Germinal center (tissue), 1 donor: ENCODE measurements around the gene SYTL4.
"Not testable (repeated sequence)": the region's sequence is repeated elsewhere in the genome, so short reads cannot be mapped to it uniquely, and the experiment has no call there.

ENCODE experiments used
- DNase-seq: peaks from one replicate; pipeline ENCODE4 v3.0.0; 2012; ENCODE audit warnings: mixed read lengths, low spot score

The SYTL4 gene

DNA sequence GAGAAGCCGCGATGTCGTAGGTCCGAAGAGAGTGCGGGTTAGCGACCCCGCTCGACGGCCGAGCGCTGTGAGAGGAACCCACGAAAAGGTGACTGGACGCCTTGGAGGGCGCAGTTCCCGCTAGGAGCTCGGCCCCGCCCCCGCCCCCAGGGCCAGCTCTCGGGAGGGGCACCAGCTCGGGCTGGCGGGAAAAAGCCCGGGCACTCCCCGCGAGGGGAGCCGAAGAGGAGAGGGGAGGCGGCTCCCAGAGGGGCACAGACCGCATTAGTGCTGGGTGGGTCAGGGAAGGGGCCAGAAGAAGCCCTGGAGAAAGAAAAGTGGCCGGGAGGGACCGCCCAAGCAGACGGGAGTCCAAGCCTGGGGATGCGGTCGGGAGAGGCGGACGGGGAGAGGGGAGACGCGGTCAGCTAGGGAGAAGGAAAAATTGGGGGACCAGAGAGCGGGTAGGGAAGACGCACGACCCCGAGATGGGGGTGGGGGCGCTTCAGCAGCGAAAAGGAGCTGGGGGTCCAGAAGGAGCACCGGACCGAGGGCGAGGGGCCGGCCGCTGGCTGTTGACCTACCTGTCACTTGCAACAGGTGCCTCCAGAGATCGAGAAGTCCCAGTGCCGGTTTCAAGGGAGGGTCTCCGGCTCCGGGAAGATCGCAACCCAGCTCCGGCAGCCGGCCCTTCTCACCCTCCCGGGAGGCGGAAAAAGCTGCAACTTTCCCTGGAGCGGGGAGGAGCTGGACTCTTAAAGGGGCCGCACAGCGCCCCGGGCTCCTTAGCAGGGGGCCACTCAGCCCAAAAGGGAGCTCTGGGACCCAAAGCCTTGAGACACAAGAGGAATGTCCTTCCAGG lies at the start of gene SYTL4:
Gene SYTL4 (minus strand): TSS at position 681 of the 841 bp plus-strand sequence. CDS start 30,084 bp downstream, outside the sequence.
- DNase-seq = peak; percentile 1

GRCh38 chrX:100769439-100769838 lies 37.5 kb upstream of the SYTL4 start:
- DNase-seq = not testable (repeated sequence)

GRCh38 chrX:100768679-100769338 lies 36.9 kb upstream of the SYTL4 start:
- peak; percentile 57 for DNase-seq

DNA sequence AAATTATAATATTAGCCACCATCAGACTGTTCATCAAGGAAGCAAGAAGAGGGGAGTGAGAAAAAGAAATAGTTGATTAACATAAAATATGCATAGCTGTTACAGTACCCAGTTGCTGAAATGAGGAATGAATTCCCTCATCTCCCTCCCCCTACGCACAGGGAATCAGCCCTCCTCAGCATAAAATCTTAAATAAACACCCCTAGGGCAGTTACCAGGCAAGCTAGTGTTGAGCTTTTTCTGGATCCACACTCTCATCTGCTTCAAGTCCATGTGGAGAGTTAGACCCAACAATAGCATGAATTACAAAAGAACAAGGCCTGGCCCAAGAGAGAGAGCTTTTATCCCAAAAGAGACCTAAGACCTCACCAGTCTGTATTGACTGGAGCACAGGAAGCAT lies 19.0 kb upstream of the SYTL4 start:
- no peak for DNase-seq

DNA sequence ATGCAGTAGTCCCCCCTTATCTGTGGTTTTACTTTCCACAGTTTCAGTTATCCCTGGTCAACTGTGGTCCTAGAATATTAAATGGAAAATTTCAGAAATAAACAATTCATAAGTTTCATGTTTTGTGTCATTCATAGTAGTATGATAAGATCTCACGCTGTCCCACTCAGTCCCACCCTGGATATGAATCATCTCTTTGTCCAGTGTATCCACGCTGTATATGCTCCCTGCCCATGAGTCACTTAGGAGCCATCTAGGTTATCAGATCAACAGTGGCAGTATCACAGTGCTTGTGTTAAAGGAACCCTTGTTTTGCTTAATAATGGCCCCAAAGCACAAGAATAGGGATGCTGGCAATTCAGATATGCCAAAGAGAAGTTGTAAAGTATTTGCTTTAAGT lies 16.2 kb upstream of the SYTL4 start:
- no peak for DNase-seq

DNA sequence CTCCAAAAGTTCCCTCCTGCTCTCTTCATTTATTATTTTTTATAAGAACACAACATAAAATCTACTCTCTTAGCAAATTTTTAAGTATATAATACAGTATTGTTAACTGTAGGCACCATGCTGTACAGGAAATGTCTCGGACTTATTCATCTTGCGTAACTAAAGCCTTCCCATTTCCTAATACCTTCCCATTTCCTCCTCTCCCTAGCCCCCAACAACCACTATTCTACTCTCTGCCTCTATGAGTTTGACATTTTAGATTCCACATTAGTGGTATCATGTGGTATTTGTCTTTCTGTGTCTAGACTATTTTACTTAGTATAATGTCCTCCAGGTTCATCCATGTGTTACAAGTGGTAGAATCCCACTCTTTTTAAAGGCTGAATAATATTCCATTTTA lies 15.8 kb upstream of the SYTL4 start:
- DNase-seq = no peak

- DNase-seq = no peak
Observed at GRCh38 chrX:100747090-100747489, 15.2 kb upstream of the SYTL4 start.

DNA sequence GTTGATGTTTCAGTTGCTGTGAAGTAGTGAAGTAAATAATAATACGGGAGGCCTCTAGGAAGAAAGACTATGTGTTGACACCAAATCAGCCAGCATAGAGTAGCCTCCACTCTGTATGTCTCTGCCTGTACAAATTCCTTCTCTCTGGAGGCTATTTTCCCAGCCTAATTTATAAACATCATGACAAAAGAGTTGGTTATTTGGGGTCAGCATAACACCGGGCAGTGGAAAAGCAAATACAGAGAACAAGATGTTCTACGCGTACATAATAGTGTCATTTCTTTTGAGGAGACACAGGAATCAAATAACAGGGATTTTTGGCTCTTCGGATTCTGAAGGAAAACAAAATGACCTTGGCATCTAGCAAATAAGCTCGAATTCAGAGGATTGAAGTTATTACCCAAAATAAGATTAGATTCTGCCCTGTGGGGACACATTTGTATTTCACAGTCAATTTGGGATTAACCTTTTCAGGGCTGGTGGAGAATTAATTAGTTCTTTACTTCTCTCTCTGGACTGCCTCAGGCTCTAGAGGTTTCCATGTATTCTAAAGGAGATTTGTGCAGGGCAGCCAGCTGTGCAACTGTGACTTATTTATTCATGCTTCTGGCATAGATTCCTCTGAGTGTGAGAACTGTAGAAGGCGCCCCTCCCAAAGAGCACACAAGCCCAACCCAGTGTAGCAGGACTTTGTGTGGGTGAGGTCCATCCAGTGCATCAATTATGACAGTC lies 14.1 kb upstream of the SYTL4 start:
- DNase-seq = no peak

GRCh38 chrX:100745205-100745604 lies 13.3 kb upstream of the SYTL4 start:
- DNase-seq = no peak

- no peak for DNase-seq
Observed at GRCh38 chrX:100743009-100743607, 11.2 kb upstream of the SYTL4 start.

GRCh38 chrX:100724006-100724405 lies 7.9 kb downstream of the SYTL4 start:
- not testable (repeated sequence) for DNase-seq

GRCh38 chrX:100721328-100721727 lies 10.6 kb downstream of the SYTL4 start:
- no peak for DNase-seq

GRCh38 chrX:100720301-100720700 lies 11.6 kb downstream of the SYTL4 start:
- no peak for DNase-seq

DNA sequence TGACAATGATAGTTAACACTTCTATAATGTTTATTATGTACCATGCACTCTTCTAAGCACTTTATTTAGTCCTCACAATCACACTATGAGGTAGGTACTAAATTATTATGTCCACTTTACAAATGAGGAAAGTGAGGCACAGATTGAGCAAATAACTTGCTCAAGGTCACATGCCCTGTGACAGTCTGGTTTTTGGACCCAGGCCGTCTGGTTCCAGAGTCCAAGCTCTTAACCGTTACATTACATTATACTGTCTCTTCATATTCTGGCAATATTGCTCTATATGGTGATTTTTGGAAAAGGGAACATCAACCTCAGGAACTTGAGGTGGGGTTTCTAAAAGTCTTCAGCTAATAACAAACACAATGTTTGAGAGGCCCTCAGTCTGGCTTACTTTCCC lies 12.8 kb downstream of the SYTL4 start:
- no peak for DNase-seq

- DNase-seq = no peak
Observed at GRCh38 chrX:100717363-100717762, 14.6 kb downstream of the SYTL4 start.

DNA sequence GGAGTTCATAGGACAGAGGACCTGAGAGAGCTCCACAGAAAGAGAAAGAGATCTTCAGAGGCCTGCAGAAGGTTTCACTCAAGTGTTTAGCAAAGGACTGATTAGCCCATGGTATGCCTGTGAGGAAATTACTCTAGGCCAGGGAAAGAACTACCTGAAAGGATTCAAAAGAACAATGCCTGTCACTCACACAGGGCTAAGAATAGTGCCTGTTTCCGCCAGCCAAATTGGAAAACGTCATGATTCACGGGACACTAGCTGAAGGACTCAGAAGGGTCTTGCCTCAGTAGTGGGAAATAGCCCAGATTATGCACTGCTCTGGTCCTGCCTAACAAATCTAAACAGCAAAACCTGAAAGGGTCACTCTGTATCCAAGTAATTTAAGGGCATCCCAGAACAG lies 21.1 kb downstream of the SYTL4 start:
- no peak for DNase-seq

DNA sequence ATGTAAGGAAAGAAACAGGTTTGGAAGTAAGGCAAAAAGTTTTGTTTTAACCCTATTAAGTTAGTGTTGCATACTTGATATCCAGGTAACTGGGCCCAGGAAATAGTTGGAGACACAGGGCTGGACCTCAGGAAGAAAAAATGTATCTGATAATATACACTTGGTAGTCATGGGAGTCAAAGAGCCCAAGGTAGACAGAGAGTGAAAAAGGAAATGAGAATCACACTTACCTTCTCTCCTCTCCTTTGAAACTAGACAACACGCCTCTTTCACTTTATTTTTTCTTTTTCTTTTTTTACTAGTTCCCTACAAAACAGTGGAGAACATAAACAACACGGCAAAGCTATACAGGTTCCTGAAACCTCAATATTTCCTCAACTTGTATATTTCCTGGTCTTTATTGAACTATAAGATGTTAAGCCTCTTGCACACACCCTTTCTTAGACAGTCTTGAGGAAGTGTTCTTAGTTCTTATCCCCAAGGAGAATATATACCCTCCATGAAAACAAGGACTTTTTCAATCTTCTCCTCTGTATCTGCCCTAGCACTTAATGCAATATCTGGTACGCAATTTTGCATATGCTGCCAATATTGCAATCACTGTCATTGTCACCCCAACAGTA lies 27.2 kb downstream of the SYTL4 start:
- DNase-seq = no peak

- no peak for DNase-seq
Observed at GRCh38 chrX:100700809-100701208, 31.1 kb downstream of the SYTL4 start.

GRCh38 chrX:100698551-100698950 lies 33.4 kb downstream of the SYTL4 start:
- DNase-seq = no peak

DNA sequence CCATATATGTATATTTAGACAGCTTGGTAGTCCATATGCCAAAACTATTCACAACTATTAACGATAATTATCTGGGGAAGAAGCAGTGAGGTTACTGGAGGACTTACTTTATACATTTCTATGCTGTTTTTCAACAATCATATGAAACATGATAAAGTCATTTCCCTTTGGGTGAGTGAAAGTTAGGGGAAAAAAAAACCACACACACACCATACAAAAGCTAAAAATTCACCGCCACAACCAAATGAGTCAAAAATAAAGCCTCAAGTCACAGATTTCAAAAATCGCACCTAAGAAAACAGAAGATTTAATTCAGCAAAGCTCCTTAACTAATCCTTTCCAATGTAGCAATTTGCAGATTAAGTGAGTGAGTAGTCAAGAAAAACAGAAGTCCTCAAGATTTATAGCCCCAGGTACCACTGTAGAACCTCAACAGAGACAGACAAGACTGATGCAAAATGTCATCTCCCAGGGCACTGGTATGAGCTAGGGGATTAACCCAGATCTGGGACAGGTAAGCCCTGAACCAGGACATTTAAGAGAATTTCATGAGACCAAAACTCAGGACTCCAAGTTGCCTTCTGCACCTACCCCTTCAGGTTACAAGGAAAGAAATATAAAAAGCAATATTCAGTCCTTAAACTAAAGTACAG lies 35.1 kb downstream of the SYTL4 start:
- DNase-seq = no peak

GRCh38 chrX:100695991-100696390 lies 35.9 kb downstream of the SYTL4 start:
- DNase-seq = no peak
